ENCODE measurements around the gene AVP. TPM values are rescaled to one million over a fixed set of nuclear protein-coding genes. Genes with fewer than 3 reads are reported as not detected.

The AVP gene
- total RNA-seq, 3 donors from 2014 or later, result not detected

GRCh38 chr20:3041854-3042409 is 42.6 kb downstream of the AVP start:
- Mint-ChIP-seq H3K4me3 (no peak overlapping the region), H3K4me1 (ENCODE audit: low read depth) (peaks cover 12% of the 10 kb centered on the region), H3K9me3 (no peaks in the 10 kb centered on the region), H3K36me3 (ENCODE audit: insufficient read depth) (peaks cover 17% of the 10 kb centered on the region), H3K27me3 (ENCODE audit: low read depth) (no peaks in the 10 kb centered on the region)
- no peak for ATAC-seq
- no peak for DNase-seq

- ATAC-seq, result no peak
- H3K4me3 Mint-ChIP-seq, result no peak overlapping the region
- H3K36me3 Mint-ChIP-seq (ENCODE audit: insufficient read depth), result peaks cover 25% of the 10 kb centered on the region
- DNase-seq, result no peak
- no peaks in the 10 kb centered on the region for H3K27me3 Mint-ChIP-seq (ENCODE audit: low read depth)
- no peaks in the 10 kb centered on the region for H3K9me3 Mint-ChIP-seq
- H3K4me1 Mint-ChIP-seq (ENCODE audit: low read depth), result peaks cover 5% of the 10 kb centered on the region
Measured at GRCh38 chr20:3040086-3040485, 44.4 kb downstream of the AVP start.

- peaks cover 29% of the 10 kb centered on the region for H3K36me3 Mint-ChIP-seq (ENCODE audit: insufficient read depth)
- no peaks in the 10 kb centered on the region for H3K9me3 Mint-ChIP-seq
- no peaks in the 10 kb centered on the region for H3K27me3 Mint-ChIP-seq (ENCODE audit: low read depth)
- no peak overlapping the region for H3K4me3 Mint-ChIP-seq
- no peak for ATAC-seq
- no peak for DNase-seq
- peaks cover 2% of the 10 kb centered on the region for H3K4me1 Mint-ChIP-seq (ENCODE audit: low read depth)
Measured at GRCh38 chr20:3039426-3039825, 45.1 kb downstream of the AVP start.

GRCh38 chr20:3038454-3038853 is 46.1 kb downstream of the AVP start:
- Mint-ChIP-seq H3K4me3 (no peak overlapping the region), H3K27me3 (ENCODE audit: low read depth) (no peaks in the 10 kb centered on the region), H3K4me1 (ENCODE audit: low read depth) (peaks cover 2% of the 10 kb centered on the region), H3K36me3 (ENCODE audit: insufficient read depth) (peaks cover 29% of the 10 kb centered on the region), H3K9me3 (no peaks in the 10 kb centered on the region)
- no peak for DNase-seq
- ATAC-seq, result no peak

GRCh38 chr20:3037654-3038053 is 46.9 kb downstream of the AVP start:
- Mint-ChIP-seq H3K9me3 (no peaks in the 10 kb centered on the region), H3K27me3 (ENCODE audit: low read depth) (no peaks in the 10 kb centered on the region), H3K4me3 (no peak overlapping the region), H3K36me3 (ENCODE audit: insufficient read depth) (peaks cover 29% of the 10 kb centered on the region), H3K4me1 (ENCODE audit: low read depth) (peaks cover 2% of the 10 kb centered on the region)
- DNase-seq, result no peak
- ATAC-seq, result no peak

GRCh38 chr20:3032624-3033023 is 51.9 kb downstream of the AVP start:
- DNase-seq (no peak), ATAC-seq (no peak)
- Mint-ChIP-seq H3K9me3 (no peaks in the 10 kb centered on the region), H3K36me3 (ENCODE audit: insufficient read depth) (peaks cover 22% of the 10 kb centered on the region), H3K4me3 (no peak overlapping the region), H3K27me3 (ENCODE audit: low read depth) (no peaks in the 10 kb centered on the region), H3K4me1 (ENCODE audit: low read depth) (no peaks in the 10 kb centered on the region)

Other genes with a start within 250 kb of the AVP start
- gene PCED1A, start 244.1 kb downstream of the AVP start, total RNA-seq, result 10 to 100 TPM; 12.1 to 16.8 (median 12.9) TPM
- gene VPS16, start 244.0 kb downstream of the AVP start, total RNA-seq, result 10 to 100 TPM; 39.9 to 42.4 (median 41.6) TPM
- 10 to 100 TPM; 28.2 to 34.5 (median 32.3) TPM for gene PTPRA, start 211.2 kb downstream of the AVP start, total RNA-seq
- gene GNRH2, start 41.1 kb downstream of the AVP start, total RNA-seq, result 1 to 10 TPM in 1 of 3 donors, under 1 TPM in 2; 0.46 to 3.0 (median 0.90) TPM
- 100 to 1,000 TPM; 117 to 148 (median 124) TPM for gene MRPS26, start 38.7 kb downstream of the AVP start, total RNA-seq
- under 1 TPM in 1 of 3 donors, not detected in 2; 0.60 TPM for gene OXT, start 13.1 kb downstream of the AVP start, total RNA-seq
- 10 to 100 TPM; 27.7 to 29.9 (median 28.0) TPM for gene FASTKD5, start 75.1 kb upstream of the AVP start, total RNA-seq
- gene UBOX5, start 75.1 kb upstream of the AVP start, total RNA-seq, result 1 to 10 TPM; 4.1 to 5.7 (median 5.2) TPM
- 1 to 10 TPM in 1 of 3 donors, under 1 TPM in 2; 0.46 to 1.1 (median 0.61) TPM for gene LZTS3, start 88.8 kb upstream of the AVP start, total RNA-seq
- gene DDRGK1, start 120.0 kb upstream of the AVP start, total RNA-seq, result 10 to 100 TPM; 65.4 to 75.8 (median 68.9) TPM
- gene ITPA, start 124.8 kb upstream of the AVP start, total RNA-seq, result 100 to 1,000 TPM; 106 to 138 (median 130) TPM
- gene SLC4A11, start 154.5 kb upstream of the AVP start, total RNA-seq, result 1 to 10 TPM; 1.3 to 3.1 (median 1.4) TPM